Measurements from ENCODE around the gene OR3A2.
"Not testable (repeated sequence)": the region's sequence is repeated elsewhere in the genome, so short reads cannot be mapped to it uniquely, and the experiment has no call there.

OR3A2 gene

GRCh38 chr17:3385869-3386816 is at the start of gene OR3A2:
TSS of gene OR3A2 (minus strand) at chr17:3386308.
- in situ Hi-C loops (cut with MboI; ENCODE audit: low sequenced_read_pairs) = no loop called here

- in situ Hi-C loops (cut with MboI; ENCODE audit: low sequenced_read_pairs) = no loop called here
These were observed 47.6 kb upstream of the OR3A2 start, which contains the start of gene OR1E2 for GRCh38 chr17:3433741-3434140. TSS of gene OR1E2 (minus strand) at chr17:3433841. CDS start at chr17:3433841, 0 bp downstream.

GRCh38 chr17:3433215-3433614 is 47.1 kb upstream of the OR3A2 start:
- in situ Hi-C loops (cut with MboI; ENCODE audit: low sequenced_read_pairs) = not testable (repeated sequence)

- in situ Hi-C loops (cut with MboI; ENCODE audit: low sequenced_read_pairs) = no loop called here
These were observed 32.1 kb upstream of the OR3A2 start for GRCh38 chr17:3418222-3418621.

GRCh38 chr17:3415610-3416009 is 29.5 kb upstream of the OR3A2 start:
- in situ Hi-C loops (cut with MboI; ENCODE audit: low sequenced_read_pairs) = no loop called here

GRCh38 chr17:3412216-3412615 is 26.1 kb upstream of the OR3A2 start:
- in situ Hi-C loops (cut with MboI; ENCODE audit: low sequenced_read_pairs) = not testable (repeated sequence)

- in situ Hi-C loops (cut with MboI; ENCODE audit: low sequenced_read_pairs) = no loop called here
These were observed 25.0 kb upstream of the OR3A2 start, which contains the start of gene OR3A3 for GRCh38 chr17:3411070-3411469. TSS of gene OR3A3 (plus strand) at chr17:3411370.

GRCh38 chr17:3403856-3404255 is 17.7 kb upstream of the OR3A2 start:
- in situ Hi-C loops (cut with MboI; ENCODE audit: low sequenced_read_pairs) = not testable (repeated sequence)

GRCh38 chr17:3401786-3402185 is 15.7 kb upstream of the OR3A2 start:
- in situ Hi-C loops (cut with MboI; ENCODE audit: low sequenced_read_pairs) = no loop called here

GRCh38 chr17:3400055-3400454 is 13.9 kb upstream of the OR3A2 start:
- in situ Hi-C loops (cut with MboI; ENCODE audit: low sequenced_read_pairs) = no loop called here

- in situ Hi-C loops (cut with MboI; ENCODE audit: low sequenced_read_pairs) = no loop called here
These were observed 12.2 kb upstream of the OR3A2 start, which contains the start of gene OR1E1 for GRCh38 chr17:3398310-3398709. TSS of gene OR1E1 (minus strand) at chr17:3398410. CDS start at chr17:3398410, 0 bp downstream.

GRCh38 chr17:3397801-3398200 is 11.7 kb upstream of the OR3A2 start:
- in situ Hi-C loops (cut with MboI; ENCODE audit: low sequenced_read_pairs) = not testable (repeated sequence)

GRCh38 chr17:3389791-3390190 is 3.7 kb upstream of the OR3A2 start:
- in situ Hi-C loops (cut with MboI; ENCODE audit: low sequenced_read_pairs) = no loop called here

GRCh38 chr17:3381957-3382356 is 4.2 kb downstream of the OR3A2 start:
- in situ Hi-C loops (cut with MboI; ENCODE audit: low sequenced_read_pairs) = no loop called here

GRCh38 chr17:3378321-3378720 is 7.8 kb downstream of the OR3A2 start:
- in situ Hi-C loops (cut with MboI; ENCODE audit: low sequenced_read_pairs) = no loop called here

GRCh38 chr17:3371167-3371566 is 14.9 kb downstream of the OR3A2 start:
- in situ Hi-C loops (cut with MboI; ENCODE audit: low sequenced_read_pairs) = not testable (repeated sequence)

- in situ Hi-C loops (cut with MboI; ENCODE audit: low sequenced_read_pairs) = not testable (repeated sequence)
These were observed 43.3 kb downstream of the OR3A2 start for GRCh38 chr17:3342782-3343181.

- in situ Hi-C loops (cut with MboI; ENCODE audit: low sequenced_read_pairs) = no loop called here
These were observed 50.2 kb downstream of the OR3A2 start for GRCh38 chr17:3335876-3336275.

- in situ Hi-C loops (cut with MboI; ENCODE audit: low sequenced_read_pairs) = no loop called here
These were observed 67.8 kb downstream of the OR3A2 start for GRCh38 chr17:3318336-3318735.

GRCh38 chr17:3316836-3317235 is 69.3 kb downstream of the OR3A2 start:
- in situ Hi-C loops (cut with MboI; ENCODE audit: low sequenced_read_pairs) = no loop called here

GRCh38 chr17:3308603-3309002 is 77.5 kb downstream of the OR3A2 start:
- in situ Hi-C loops (cut with MboI; ENCODE audit: low sequenced_read_pairs) = no loop called here

- in situ Hi-C loops (cut with MboI; ENCODE audit: low sequenced_read_pairs) = no loop called here
These were observed 87.8 kb downstream of the OR3A2 start, which contains the start of gene OR3A1 for GRCh38 chr17:3298260-3298659. TSS of gene OR3A1 (minus strand) at chr17:3298360. CDS start at chr17:3292582, 5,778 bp downstream.
